Osteoblast (primary cell): ENCODE measurements around the gene SLIT3. TPM values are rescaled to one million over a fixed set of nuclear protein-coding genes. Genes with fewer than 3 reads are reported as not detected.

Source experiments
- DNase-seq: peaks from one replicate; pipeline ENCODE4 v3.0.0; 2011; ENCODE audit warnings: low spot score, mixed read lengths; ENCODE audit not compliant: insufficient read length; ENCODE audit errors: missing footprints
- H2AFZ ChIP-seq: 2 replicates; pipeline ENCODE4 v1.6.0; 2011; ENCODE audit warnings: mild to moderate bottlenecking, low read length
- H3K27ac ChIP-seq: 2 replicates; pipeline ENCODE4 v1.5.1; 2011; ENCODE audit warnings: mild to moderate bottlenecking, low read depth, low read length, moderate library complexity
- H3K27me3 ChIP-seq: 2 replicates; pipeline ENCODE4 v1.6.0; 2012; ENCODE audit warnings: mild to moderate bottlenecking, control low read depth, inconsistent platforms, low read length, moderate library complexity; ENCODE audit not compliant: insufficient read depth
- H3K36me3 ChIP-seq: 2 replicates; pipeline ENCODE4 v1.5.1; 2011; ENCODE audit warnings: mild to moderate bottlenecking, low read length, control low read depth, moderate library complexity; ENCODE audit not compliant: insufficient read depth
- H3K4me1 ChIP-seq: 2 replicates; pipeline ENCODE4 v1.5.1; 2011; ENCODE audit warnings: mild to moderate bottlenecking, low read length, control low read depth, moderate library complexity; ENCODE audit not compliant: insufficient read depth
- H3K4me2 ChIP-seq: 2 replicates; pipeline ENCODE4 v1.6.0; 2011; ENCODE audit warnings: mild to moderate bottlenecking, low read length; ENCODE audit not compliant: insufficient read depth
- H3K4me3 ChIP-seq: fragments of 200-600 bp; sonication (generic); 3 replicates; pipeline ENCODE4 v1.5.1; 2012; ENCODE audit warnings: mild to moderate bottlenecking, low read length, inconsistent platforms; ENCODE audit not compliant: insufficient read depth
- H3K79me2 ChIP-seq: 2 replicates; pipeline ENCODE4 v1.6.0; 2012; ENCODE audit warnings: mild to moderate bottlenecking, low read length, control low read depth, inconsistent platforms; ENCODE audit not compliant: insufficient read depth
- H3K9me3 ChIP-seq: 2 replicates; pipeline ENCODE4 v1.5.1; 2011; ENCODE audit warnings: low read depth, low read length, control low read depth
- H4K20me1 ChIP-seq: 2 replicates; pipeline ENCODE4 v1.6.0; 2012; ENCODE audit warnings: mild to moderate bottlenecking, low read length, control low read depth; ENCODE audit not compliant: insufficient read depth
- total RNA-seq: library from RNA; depleted of rRNA; stranded (reverse); fragments of >200 nt; gene quantifications from 2 replicates; pipeline ENCODE4 v1.2.3, GENCODE V29; 2012
- TF ChIP-seq, protein P1 (sequence below): IDR thresholded peaks from 2 replicates; pipeline ENCODE4 v1.5.1; 2011; ENCODE audit warnings: mild to moderate bottlenecking, low read depth, low read length, moderate library complexity; ENCODE audit errors: extremely low read depth

SLIT3 gene
- total RNA-seq, 1 donor, result 37.6 TPM

DNA sequence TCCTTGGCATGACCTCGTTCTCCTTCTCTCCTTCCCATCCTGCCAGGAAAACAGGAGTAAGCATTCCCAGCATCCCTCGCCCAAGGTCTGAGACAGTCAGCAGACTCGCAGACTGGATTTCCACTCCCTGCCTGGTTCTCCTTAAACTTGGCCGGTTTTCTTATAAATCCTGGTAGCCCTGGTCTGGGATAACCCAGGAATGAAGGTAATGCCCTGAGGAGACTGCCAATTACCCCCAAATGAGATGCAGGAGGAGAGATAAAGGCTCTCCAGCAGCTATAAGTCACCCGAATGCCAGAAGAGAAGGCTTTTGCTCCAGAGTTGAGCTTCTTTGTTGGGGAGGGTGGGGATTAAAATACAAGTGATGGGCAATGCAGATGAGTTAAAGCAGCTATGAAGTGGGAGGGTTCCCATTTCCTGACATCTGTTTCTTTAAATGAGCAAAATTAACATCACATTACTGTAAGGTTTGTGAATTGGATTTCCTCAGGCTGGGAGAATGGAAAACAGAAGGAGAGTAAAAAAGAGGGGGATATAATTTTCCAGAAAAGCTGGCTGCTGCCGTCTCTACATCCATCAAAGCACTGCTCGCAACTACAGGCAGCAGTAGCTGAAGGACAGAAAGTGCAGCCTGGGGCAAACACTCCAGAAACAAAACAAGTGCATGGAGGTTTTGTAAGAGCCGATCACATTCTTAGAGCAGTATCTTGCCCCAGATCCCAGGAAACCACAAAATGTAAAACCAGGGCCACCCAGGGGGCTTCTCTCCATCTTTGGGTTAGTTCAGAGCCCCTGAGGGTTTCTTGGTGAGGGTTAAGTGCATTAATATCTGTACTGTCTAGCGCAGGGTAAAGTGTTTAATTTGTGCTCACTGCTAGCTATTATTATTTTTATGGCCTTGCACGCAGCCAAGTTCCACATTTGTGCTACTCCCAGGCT, 544.2 kb downstream of the SLIT3 start:
- no peaks in the 10 kb centered on the region for H3K36me3 ChIP-seq
- no peaks in the 10 kb centered on the region for H3K4me1 ChIP-seq
- H3K27me3 ChIP-seq, result no peaks in the 10 kb centered on the region
- H3K4me3 ChIP-seq, result no peak overlapping the region
- H2AFZ ChIP-seq, result no peak overlapping the region
- H3K4me2 ChIP-seq, result no peak overlapping the region
- TF ChIP-seq, protein P1, sequence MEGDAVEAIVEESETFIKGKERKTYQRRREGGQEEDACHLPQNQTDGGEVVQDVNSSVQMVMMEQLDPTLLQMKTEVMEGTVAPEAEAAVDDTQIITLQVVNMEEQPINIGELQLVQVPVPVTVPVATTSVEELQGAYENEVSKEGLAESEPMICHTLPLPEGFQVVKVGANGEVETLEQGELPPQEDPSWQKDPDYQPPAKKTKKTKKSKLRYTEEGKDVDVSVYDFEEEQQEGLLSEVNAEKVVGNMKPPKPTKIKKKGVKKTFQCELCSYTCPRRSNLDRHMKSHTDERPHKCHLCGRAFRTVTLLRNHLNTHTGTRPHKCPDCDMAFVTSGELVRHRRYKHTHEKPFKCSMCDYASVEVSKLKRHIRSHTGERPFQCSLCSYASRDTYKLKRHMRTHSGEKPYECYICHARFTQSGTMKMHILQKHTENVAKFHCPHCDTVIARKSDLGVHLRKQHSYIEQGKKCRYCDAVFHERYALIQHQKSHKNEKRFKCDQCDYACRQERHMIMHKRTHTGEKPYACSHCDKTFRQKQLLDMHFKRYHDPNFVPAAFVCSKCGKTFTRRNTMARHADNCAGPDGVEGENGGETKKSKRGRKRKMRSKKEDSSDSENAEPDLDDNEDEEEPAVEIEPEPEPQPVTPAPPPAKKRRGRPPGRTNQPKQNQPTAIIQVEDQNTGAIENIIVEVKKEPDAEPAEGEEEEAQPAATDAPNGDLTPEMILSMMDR, result no peak
- H3K9me3 ChIP-seq, result no peaks in the 10 kb centered on the region
- no peaks in the 10 kb centered on the region for H4K20me1 ChIP-seq
- H3K79me2 ChIP-seq, result no peaks in the 10 kb centered on the region
- peak; percentile 77 for DNase-seq
- H3K27ac ChIP-seq, result no peak overlapping the region

DNA sequence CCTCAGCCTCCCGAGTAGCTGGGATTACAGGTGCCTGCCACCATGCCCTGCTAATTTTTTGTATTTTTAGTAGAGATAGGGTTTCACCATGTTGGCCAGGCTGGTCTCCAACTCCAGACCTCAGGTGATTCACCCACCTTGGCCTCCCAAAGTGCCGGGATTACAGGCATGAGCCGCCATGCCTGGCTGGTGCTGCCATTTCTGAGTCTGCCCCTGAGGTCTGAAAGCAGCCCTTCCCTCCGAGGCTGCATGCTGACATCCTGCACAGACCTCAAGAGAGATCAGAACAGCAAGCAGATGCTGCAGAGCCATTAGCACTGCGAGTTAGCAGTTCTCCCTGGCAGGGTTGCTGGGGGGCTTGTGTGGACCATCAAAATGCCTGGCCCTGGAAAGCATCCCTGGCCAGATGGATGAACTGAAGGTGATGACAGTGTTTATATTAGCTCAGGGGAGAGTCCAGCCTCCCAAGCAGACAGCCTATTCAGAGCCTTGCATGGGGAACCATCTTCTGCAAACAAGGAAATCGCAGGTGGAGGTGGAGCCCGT, 545.3 kb downstream of the SLIT3 start:
- Histone ChIP-seq H3K9me3 (no peaks in the 10 kb centered on the region), H3K27me3 (no peaks in the 10 kb centered on the region), H3K4me2 (no peak overlapping the region), H3K36me3 (no peaks in the 10 kb centered on the region), H3K27ac (no peak overlapping the region), H2AFZ (no peak overlapping the region), H4K20me1 (no peaks in the 10 kb centered on the region), H3K4me1 (no peaks in the 10 kb centered on the region), H3K4me3 (no peak overlapping the region), H3K79me2 (no peaks in the 10 kb centered on the region)
- TF ChIP-seq, protein P1, result no peak
- DNase-seq, result no peak

DNA sequence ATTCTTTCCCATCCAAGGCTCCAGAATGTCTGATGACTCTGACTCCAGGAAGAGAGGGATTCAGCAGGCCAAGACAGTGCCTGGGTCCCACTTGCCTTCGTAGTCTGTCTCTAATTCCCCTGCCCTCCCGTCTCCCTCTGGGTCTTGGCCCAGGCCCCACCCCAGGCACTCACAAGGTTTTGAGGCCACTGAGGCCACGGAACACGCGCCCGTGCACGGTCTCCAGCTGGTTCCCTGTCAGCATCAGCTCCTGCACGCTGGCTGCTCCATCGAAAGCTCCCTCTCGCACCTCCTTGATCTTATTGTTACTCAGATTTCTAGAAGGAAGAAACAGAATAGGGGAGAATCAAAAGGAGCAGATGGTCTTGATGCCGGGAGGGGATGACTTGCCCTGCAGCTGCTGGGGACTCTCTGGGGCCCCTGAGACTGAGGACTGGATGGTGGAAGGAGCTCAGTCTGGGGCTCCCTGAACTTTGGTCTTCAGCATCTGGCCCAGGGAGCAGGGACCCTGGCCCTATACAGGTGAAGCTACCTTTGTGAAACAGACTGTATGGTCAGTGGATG, 547.2 kb downstream of the SLIT3 start:
- Histone ChIP-seq H3K36me3 (no peaks in the 10 kb centered on the region), H3K79me2 (no peaks in the 10 kb centered on the region), H3K9me3 (no peaks in the 10 kb centered on the region), H3K4me2 (no peak overlapping the region), H3K27ac (no peak overlapping the region), H3K27me3 (no peaks in the 10 kb centered on the region), H2AFZ (no peak overlapping the region), H4K20me1 (no peaks in the 10 kb centered on the region), H3K4me1 (no peaks in the 10 kb centered on the region), H3K4me3 (no peak overlapping the region)
- DNase-seq, result peak; percentile 54
- TF ChIP-seq, protein P1, result no peak
